A673 (cell line): ENCODE data around the gene FLYWCH1.

Experiments
- CTCF ChIP-seq: fragments of 300-800, 200-600 bp; sonication (generic); conservative IDR thresholded peaks from 2 replicates; pipeline ENCODE4 v1.5.1; 2017; ENCODE audit warnings: low read depth, mild to moderate bottlenecking, antibody characterized with exemption, low read length, moderate library complexity, mixed read lengths
- EZH2 ChIP-seq: fragments of 200-600 bp; sonication (generic); IDR thresholded peaks from 2 replicates; pipeline ENCODE4 v1.6.1; 2017; ENCODE audit warnings: borderline replicate concordance, low read depth, mild to moderate bottlenecking, mixed read lengths, antibody characterized with exemption, low read length; ENCODE audit not compliant: poor library complexity, severe bottlenecking

GRCh38 chr16:2986623-2987188, 75.0 kb downstream of the FLYWCH1 start:
- TF ChIP-seq CTCF (no peak), EZH2 (no peak)
